Measurements from ENCODE around the gene CDHR3.

The CDHR3 gene

DNA sequence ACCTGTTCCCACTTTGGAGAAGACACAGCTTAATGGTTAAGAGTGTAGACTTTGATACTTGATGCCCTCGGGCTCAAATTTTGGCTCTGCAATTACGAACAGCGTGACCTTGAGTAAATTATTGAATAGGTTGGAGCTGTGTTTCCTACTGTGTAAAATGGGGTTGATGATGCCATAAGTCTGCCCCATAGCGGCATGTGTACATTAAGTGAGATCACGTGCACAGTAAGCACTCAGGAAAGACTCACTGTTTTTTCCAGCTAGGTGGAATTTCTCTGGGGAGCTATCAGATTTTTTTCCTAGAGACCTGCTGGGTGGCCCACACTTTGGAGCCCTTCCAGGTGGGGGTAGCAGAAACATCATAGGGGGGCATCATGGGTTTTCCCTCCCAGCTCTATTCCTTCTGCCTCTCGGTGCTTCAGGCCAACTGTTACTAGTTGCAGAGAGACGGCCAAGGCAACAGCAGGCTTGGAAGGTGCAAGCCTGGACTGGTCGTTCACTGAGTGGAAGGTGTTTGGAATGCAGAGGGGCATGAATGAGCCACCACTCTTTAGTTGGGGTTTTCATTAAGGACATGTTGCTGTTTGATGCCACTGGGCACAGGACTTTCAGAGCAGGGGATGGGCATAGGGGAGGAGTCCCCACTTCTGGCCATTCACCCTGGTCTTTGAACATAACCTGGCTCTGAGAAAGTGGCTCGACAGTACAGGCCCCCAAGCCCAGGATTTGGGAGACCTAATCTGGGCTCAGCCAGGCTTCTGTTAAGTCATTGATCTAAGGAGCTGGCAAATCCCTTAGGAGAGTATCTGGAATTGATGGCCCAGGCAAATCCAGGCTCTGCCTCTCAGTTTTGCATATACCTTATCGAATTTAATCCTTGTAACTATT is 85.0 kb downstream of the CDHR3 start:
- no peak overlapping the region for H3K4me3 ChIP-seq (ENCODE audit: low read depth, low read length)
- DNase-seq (ENCODE audit: low read depth) = no peak
- TF ChIP-seq, protein P1, sequence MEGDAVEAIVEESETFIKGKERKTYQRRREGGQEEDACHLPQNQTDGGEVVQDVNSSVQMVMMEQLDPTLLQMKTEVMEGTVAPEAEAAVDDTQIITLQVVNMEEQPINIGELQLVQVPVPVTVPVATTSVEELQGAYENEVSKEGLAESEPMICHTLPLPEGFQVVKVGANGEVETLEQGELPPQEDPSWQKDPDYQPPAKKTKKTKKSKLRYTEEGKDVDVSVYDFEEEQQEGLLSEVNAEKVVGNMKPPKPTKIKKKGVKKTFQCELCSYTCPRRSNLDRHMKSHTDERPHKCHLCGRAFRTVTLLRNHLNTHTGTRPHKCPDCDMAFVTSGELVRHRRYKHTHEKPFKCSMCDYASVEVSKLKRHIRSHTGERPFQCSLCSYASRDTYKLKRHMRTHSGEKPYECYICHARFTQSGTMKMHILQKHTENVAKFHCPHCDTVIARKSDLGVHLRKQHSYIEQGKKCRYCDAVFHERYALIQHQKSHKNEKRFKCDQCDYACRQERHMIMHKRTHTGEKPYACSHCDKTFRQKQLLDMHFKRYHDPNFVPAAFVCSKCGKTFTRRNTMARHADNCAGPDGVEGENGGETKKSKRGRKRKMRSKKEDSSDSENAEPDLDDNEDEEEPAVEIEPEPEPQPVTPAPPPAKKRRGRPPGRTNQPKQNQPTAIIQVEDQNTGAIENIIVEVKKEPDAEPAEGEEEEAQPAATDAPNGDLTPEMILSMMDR (IDR thresholded peaks at IDR 0.05; ENCODE audit: control insufficient read depth, extremely low read depth, insufficient read depth) = no peak

DNA sequence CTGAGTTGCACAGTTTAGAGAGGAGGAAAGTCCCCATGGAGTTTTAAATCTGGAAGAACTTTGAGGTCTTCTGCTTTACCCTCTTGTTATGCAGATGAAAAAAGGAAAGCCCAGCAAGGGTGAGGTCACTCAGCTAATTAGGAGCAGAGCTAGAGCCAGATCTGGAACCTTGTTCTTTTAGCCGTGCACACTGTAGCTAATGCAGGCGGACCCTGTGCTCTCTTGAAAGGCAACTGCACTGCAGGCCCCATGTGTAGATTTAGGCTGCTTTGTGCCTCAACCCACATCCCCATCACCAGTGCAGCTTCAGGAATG is 85.6 kb downstream of the CDHR3 start:
- TF ChIP-seq, protein P1 (IDR thresholded peaks at IDR 0.05; ENCODE audit: control insufficient read depth, extremely low read depth, insufficient read depth) = no peak
- no peak for DNase-seq (ENCODE audit: low read depth)
- no peak overlapping the region for H3K4me3 ChIP-seq (ENCODE audit: low read depth, low read length)

DNA sequence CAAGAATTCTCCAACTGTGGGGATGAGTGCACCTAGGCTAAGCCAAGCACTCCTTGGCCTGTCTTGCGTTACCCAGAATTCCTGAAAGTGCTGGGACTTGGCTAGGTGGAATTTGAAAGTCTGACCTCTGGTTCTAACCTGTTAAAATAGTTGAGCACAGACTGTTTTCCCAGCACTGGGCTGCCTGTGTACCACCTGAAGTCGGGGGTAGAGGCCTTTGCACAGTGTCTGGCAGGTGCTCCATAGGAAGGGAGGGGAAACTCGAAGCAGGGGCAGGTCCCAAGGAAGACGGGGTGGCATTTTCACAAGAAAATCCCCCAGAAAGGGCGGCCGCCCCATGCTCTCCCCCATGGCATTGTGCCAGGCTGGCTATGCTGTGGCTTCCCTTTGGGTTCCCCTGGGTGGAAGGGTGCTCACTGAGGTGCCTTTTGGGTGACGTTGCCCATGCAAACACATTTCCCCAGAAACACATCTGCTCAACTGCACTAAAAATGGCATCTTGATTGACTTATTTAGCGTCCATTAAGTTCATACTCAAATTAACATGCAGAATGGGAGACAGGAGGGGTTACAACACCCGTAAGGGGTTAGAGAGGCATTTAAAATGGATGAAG is 86.2 kb downstream of the CDHR3 start:
- no peak overlapping the region for H3K4me3 ChIP-seq (ENCODE audit: low read depth, low read length)
- no peak for DNase-seq (ENCODE audit: low read depth)
- TF ChIP-seq, protein P1 (IDR thresholded peaks at IDR 0.05; ENCODE audit: control insufficient read depth, extremely low read depth, insufficient read depth) = no peak

DNA sequence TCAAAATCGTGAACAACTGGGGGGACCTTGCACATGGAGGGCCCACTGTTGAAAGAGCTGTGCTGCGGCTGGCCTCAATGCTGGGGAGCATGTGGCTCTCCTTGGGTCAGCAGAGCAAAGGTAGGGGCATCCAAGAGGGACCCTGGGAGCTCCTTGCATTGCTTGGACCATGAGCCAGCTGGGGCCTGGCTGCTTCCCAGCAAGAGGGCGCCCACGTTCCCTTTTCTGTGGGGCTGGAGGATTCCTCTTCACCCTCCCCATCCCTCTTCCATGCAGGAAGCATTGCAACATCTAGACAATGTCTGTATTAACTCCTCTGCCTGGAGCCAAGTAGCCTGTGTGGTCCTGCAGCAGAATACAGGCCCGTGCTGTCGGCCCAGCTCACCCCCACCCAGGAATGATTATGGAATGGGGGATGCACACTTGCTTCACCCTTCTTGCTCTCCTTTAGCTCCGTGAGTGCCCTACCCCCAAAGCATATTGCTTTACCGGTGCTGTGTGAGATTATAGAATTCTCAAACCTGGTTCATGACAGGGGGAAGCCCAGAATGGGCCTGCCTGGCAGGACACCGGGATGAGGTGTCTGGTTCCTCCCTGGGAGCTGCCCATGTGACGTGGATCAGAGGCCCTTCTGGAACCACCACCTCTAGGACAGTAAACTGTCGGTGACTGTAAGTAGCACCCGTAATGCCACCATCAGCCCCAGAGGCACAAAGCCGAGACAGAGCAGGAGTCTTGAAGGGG is 87.1 kb downstream of the CDHR3 start:
- no peak overlapping the region for H3K4me3 ChIP-seq (ENCODE audit: low read depth, low read length)
- TF ChIP-seq, protein P1 (IDR thresholded peaks at IDR 0.05; ENCODE audit: control insufficient read depth, extremely low read depth, insufficient read depth) = no peak
- DNase-seq (ENCODE audit: low read depth) = no peak

DNA sequence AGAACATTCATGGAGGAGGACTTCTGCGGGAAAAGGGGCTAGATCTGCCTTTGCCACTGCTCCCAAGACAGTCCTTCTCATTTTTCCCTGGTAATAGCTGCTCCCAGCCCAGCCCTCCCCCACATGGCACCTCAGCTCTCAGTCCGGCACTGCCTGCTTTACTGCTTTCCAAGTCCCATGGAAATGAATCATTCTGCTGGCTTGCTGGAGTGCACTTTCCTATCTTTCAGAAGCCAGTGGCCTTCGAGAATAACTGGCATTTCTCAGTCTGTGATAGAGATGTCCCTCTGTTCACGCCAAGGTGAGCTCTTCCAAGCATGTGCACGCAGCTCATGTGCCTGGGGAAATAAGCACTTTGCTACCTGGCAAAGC is 87.7 kb downstream of the CDHR3 start:
- no peak for DNase-seq (ENCODE audit: low read depth)
- TF ChIP-seq, protein P1 (IDR thresholded peaks at IDR 0.05; ENCODE audit: control insufficient read depth, extremely low read depth, insufficient read depth) = no peak
- no peak overlapping the region for H3K4me3 ChIP-seq (ENCODE audit: low read depth, low read length)

DNA sequence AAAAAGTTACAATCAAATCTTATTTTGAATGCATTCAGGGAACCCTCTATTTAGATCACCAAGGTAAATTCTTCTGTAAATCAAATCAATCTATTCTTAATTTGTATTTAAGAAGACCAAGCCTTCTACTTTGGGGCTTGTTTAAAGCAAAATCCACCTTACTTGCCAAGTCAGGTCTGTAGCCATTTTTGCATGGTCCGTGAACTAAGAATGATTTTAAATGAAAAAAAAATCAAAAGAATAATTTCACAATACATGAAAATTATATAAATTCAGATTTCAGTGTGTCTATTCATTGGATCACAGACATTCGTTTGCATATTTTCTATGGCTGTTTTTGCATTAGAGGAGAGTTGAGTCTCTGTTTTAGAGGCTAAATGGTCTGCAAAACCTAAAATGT is 89.6 kb downstream of the CDHR3 start:
- no peak overlapping the region for H3K4me3 ChIP-seq (ENCODE audit: low read depth, low read length)
- no peak for DNase-seq (ENCODE audit: low read depth)
- TF ChIP-seq, protein P1 (IDR thresholded peaks at IDR 0.05; ENCODE audit: control insufficient read depth, extremely low read depth, insufficient read depth) = no peak
